Spleen (tissue), 11 donors: Measurements from ENCODE around the gene CASP10. TPM values are rescaled to one million over a fixed set of nuclear protein-coding genes. Genes with fewer than 3 reads are reported as not detected.

Source experiments
- DNase-seq: peaks from one replicate; pipeline ENCODE4 v3.0.0-alpha.2; 2020
- H3K27ac ChIP-seq, 8 donors: fragments of 200-600 bp; sonication (generic) in 7 of 8; 1 replicate in 4 of 8; 2 replicates in 4 of 8; pipeline versions ENCODE4 v1.5.0 to v1.8.0; 2016 to 2021; ENCODE audit warnings: inconsistent platforms in 4 of 8, mild to moderate bottlenecking in 4 of 8, moderate library complexity in 1 of 8
- H3K27me3 ChIP-seq, 7 donors: fragments of 200-600 bp; sonication (generic) in 6 of 7; replicated peaks in 1 of 7; 1 replicate in 4 of 7; 2 replicates in 3 of 7; pipeline versions ENCODE4 v1.5.0 to v1.8.0; 2016 to 2021; ENCODE audit warnings: inconsistent platforms in 3 of 7, mild to moderate bottlenecking in 1 of 7
- H3K36me3 ChIP-seq, 6 donors: fragments of 200-600 bp; sonication (generic) in 5 of 6; 1 replicate in 4 of 6; 2 replicates in 2 of 6; pipeline versions ENCODE4 v1.5.0 to v1.8.0; 2016 to 2021; ENCODE audit warnings: inconsistent platforms in 2 of 6
- H3K4me1 ChIP-seq, 6 donors: fragments of 200-600 bp; sonication (generic) in 5 of 6; 1 replicate in 3 of 6; 2 replicates in 3 of 6; pipeline versions ENCODE4 v1.5.0 to v1.8.0; 2016 to 2021; ENCODE audit warnings: inconsistent platforms in 3 of 6
- H3K4me3 ChIP-seq, 8 donors: fragments of 200-600 bp; sonication (generic) in 7 of 8; 1 replicate in 4 of 8; 2 replicates in 4 of 8; pipeline versions ENCODE4 v1.5.0 to v1.8.0; 2016 to 2021; ENCODE audit warnings: inconsistent platforms in 4 of 8, mild to moderate bottlenecking in 4 of 8, moderate library complexity in 2 of 8
- H3K9me3 ChIP-seq, 8 donors: fragments of 200-600 bp; sonication (generic) in 7 of 8; 1 replicate in 4 of 8; 2 replicates in 4 of 8; pipeline versions ENCODE4 v1.5.0 to v1.8.0; 2016 to 2021; ENCODE audit warnings: inconsistent platforms in 4 of 8
- POLR2A ChIP-seq, 3 donors: fragments of 450-650 bp; IDR thresholded peaks; one replicate each; pipeline ENCODE4 v1.5.1; 2017; ENCODE audit warnings: antibody characterized with exemption in 3 of 3, mild to moderate bottlenecking in 1 of 3
- POLR2AphosphoS5 ChIP-seq, 3 donors: sonication (generic); formaldehyde crosslinking; IDR thresholded peaks; one replicate each; pipeline ENCODE4 v1.5.1; 2017; ENCODE audit warnings: antibody characterized with exemption in 3 of 3
- WGBS, 5 donors: extraction: QIAGEN DNeasy Blood & Tissue Kit in 3 of 5; methylation state at CpG; one replicate each; pipeline versions ENCODE4 v1.1.5 to v1.1.7; 2013 to 2018; 5-methylcytosine and 5-hydroxymethylcytosine counted together
- intact Hi-C: fragments of 100-400 bp; cut with DNase I; formaldehyde crosslinking; loops from one replicate; pipeline ENCODE4 v1.15.0; 2023; ENCODE audit warnings: low total_unique reads
- polyA plus RNA-seq, 3 donors: library from polyadenylated mRNA; stranded (reverse); fragments of 200-250 nt; gene quantifications; one replicate each; pipeline ENCODE4 v1.2.1, GENCODE V29; 2013
- total RNA-seq, 7 donors: library from RNA; depleted of rRNA in 3 of 7; stranded (reverse); fragments of >200 nt in 3 of 7; fragmentation: NEBNext Ultra II Directional in 4 of 7; extraction: Animal tissue kit (Norgen Biotek cat#: 25700) in 4 of 7; gene quantifications; one replicate each; pipeline versions ENCODE4 v1.1.0 to v1.2.1, GENCODE V29; 2016 to 2021
- TF ChIP-seq, protein P1 (sequence below), 11 experiments: fragments of 200-600 bp in 7 of 11; fragments of 450-650 bp in 4 of 11; sonication (generic) in 4 of 11; IDR thresholded peaks in 8 of 11; conservative IDR thresholded peaks in 3 of 11; 1 replicate in 7 of 11; 2 replicates in 4 of 11; pipeline versions ENCODE4 v1.4.0 to v1.8.0; 2016 to 2021; ENCODE audit warnings: antibody characterized with exemption in 11 of 11, inconsistent platforms in 4 of 11, mild to moderate bottlenecking in 1 of 11
- donor health status: healthy with polysubstance abuse.
- donor health status: DM: no; HTN: no; CAD: no; lungs with moderate emphysema.
- donor health status: DM: no; HTN: no; CAD: no.
- donor health status: Bipolar disorder and iron deficiency.
- donor health status: healthy.
- donor health status: DM: no; HTN: no; CAD: no.
- donor health status: DM: yes; HTN: yes; CAD: no.

The CASP10 gene
- total and polyA plus RNA-seq, 10 donors, result 5.6 to 75.6 (median 54.6) TPM

DNA sequence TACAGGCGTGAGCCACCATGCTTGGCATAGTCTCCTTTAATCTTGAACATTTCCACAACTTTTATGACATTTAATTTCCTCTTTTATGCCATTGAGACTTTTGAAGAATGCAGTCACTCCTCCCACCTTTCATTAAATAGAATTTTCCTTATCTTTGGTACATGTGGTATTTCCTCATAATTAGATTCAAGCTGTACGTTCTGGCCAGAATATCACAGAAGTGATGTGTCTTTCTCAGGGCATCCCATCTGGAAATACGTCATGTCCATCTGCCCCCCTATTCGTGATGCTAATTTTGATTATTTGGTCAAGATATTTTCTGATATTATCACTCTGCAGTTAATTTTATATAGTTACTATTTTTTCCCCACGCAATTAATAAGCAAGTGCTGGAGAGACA is 16.9 kb downstream of the CASP10 start:
- peaks cover 0 to 99% (median 50%) of the 10 kb centered on the region in 6 donors for H3K36me3 ChIP-seq
- no peaks in the 10 kb centered on the region for H3K9me3 ChIP-seq
- 83 to 92% (median 86%) methylated on average over 5 of the region's 5 CpGs for WGBS, 5 donors
- DNase-seq, result no peak
- H3K4me3 ChIP-seq, result no peak overlapping the region
- H3K27ac ChIP-seq, result no peak overlapping the region
- intact Hi-C loops, result no loop called here
- TF ChIP-seq POLR2AphosphoS5 (IDR thresholded peaks at IDR 0.05) (no peak), POLR2A (IDR thresholded peaks at IDR 0.05) (no peak)
- TF ChIP-seq, protein P1, sequence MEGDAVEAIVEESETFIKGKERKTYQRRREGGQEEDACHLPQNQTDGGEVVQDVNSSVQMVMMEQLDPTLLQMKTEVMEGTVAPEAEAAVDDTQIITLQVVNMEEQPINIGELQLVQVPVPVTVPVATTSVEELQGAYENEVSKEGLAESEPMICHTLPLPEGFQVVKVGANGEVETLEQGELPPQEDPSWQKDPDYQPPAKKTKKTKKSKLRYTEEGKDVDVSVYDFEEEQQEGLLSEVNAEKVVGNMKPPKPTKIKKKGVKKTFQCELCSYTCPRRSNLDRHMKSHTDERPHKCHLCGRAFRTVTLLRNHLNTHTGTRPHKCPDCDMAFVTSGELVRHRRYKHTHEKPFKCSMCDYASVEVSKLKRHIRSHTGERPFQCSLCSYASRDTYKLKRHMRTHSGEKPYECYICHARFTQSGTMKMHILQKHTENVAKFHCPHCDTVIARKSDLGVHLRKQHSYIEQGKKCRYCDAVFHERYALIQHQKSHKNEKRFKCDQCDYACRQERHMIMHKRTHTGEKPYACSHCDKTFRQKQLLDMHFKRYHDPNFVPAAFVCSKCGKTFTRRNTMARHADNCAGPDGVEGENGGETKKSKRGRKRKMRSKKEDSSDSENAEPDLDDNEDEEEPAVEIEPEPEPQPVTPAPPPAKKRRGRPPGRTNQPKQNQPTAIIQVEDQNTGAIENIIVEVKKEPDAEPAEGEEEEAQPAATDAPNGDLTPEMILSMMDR (IDR thresholded peaks at IDR 0.05 in 8 of 11, conservative IDR thresholded peaks at IDR 0.05 in 3 of 11), result no peak
- H3K27me3 ChIP-seq, result no peaks in the 10 kb centered on the region
- H3K4me1 ChIP-seq, result peaks cover 4 to 62% (median 33%) of the 10 kb centered on the region in 6 donors

DNA sequence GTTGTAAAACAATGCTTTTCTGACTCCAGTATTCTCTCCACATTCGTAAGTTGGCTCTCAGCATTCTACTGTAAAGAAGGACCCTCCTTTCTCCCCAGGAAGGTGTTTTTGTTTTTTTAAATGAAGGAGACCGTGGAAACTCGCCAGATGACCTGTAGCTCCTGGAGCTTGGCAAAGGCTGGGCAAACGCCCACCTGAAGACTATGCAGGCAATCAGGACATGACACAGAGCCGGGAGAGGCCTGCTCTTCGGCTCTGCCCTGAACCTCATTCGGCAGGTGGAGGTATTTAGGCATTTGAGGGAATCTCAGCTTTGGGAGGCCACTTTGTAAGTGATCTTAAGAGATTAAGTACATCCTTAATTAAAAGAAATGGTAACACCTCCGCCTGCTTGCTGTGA is 17.4 kb downstream of the CASP10 start:
- H3K4me3 ChIP-seq, result no peak overlapping the region
- intact Hi-C loops, result no loop called here
- whole genome bisulfite sequencing, 5 donors, result 87 to 96% (median 92%) methylated on average over 8 of the region's 8 CpGs
- peaks cover 0 to 99% (median 49%) of the 10 kb centered on the region in 6 donors for H3K36me3 ChIP-seq
- H3K9me3 ChIP-seq, result no peaks in the 10 kb centered on the region
- H3K27me3 ChIP-seq, result no peaks in the 10 kb centered on the region
- no peak overlapping the region for H3K27ac ChIP-seq
- TF ChIP-seq, protein P1 (IDR thresholded peaks at IDR 0.05 in 8 of 11, conservative IDR thresholded peaks at IDR 0.05 in 3 of 11), result no peak
- no peak for TF ChIP-seq POLR2AphosphoS5 (IDR thresholded peaks at IDR 0.05)
- no peak for TF ChIP-seq POLR2A (IDR thresholded peaks at IDR 0.05)
- no peak for DNase-seq
- H3K4me1 ChIP-seq, result peaks cover 3 to 62% (median 33%) of the 10 kb centered on the region in 6 donors

DNA sequence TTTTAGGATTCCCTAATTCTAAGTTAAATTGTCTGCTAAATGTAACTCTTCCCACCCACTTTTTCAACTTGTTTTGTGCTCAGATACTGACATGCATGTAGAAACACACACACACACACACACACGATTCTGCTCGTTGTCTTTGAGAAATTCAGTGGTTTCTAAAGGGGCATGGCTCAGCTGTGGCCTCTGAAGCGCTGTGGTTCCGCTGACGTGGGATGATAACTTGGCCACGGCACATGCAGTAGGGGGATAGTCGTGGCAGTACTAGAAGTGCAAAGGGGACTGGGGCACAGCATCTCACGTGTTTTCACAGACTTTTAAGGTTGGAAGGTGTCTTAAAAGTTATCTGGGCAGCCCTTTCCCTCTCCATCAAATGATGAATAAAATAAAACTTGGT is 18.4 kb downstream of the CASP10 start:
- no peaks in the 10 kb centered on the region for H3K9me3 ChIP-seq
- peaks cover 3 to 62% (median 26%) of the 10 kb centered on the region in 6 donors for H3K4me1 ChIP-seq
- H3K36me3 ChIP-seq, result peaks cover 0 to 98% (median 42%) of the 10 kb centered on the region in 6 donors
- intact Hi-C loops, result no loop called here
- DNase-seq, result no peak
- H3K27ac ChIP-seq, result no peak overlapping the region
- TF ChIP-seq POLR2A (IDR thresholded peaks at IDR 0.05), result no peak
- TF ChIP-seq POLR2AphosphoS5 (IDR thresholded peaks at IDR 0.05), result no peak
- TF ChIP-seq, protein P1 (IDR thresholded peaks at IDR 0.05 in 8 of 11, conservative IDR thresholded peaks at IDR 0.05 in 3 of 11), result no peak
- no peaks in the 10 kb centered on the region for H3K27me3 ChIP-seq
- 79 to 89% (median 84%) methylated on average over 8 of the region's 8 CpGs for WGBS, 5 donors
- H3K4me3 ChIP-seq, result no peak overlapping the region

DNA sequence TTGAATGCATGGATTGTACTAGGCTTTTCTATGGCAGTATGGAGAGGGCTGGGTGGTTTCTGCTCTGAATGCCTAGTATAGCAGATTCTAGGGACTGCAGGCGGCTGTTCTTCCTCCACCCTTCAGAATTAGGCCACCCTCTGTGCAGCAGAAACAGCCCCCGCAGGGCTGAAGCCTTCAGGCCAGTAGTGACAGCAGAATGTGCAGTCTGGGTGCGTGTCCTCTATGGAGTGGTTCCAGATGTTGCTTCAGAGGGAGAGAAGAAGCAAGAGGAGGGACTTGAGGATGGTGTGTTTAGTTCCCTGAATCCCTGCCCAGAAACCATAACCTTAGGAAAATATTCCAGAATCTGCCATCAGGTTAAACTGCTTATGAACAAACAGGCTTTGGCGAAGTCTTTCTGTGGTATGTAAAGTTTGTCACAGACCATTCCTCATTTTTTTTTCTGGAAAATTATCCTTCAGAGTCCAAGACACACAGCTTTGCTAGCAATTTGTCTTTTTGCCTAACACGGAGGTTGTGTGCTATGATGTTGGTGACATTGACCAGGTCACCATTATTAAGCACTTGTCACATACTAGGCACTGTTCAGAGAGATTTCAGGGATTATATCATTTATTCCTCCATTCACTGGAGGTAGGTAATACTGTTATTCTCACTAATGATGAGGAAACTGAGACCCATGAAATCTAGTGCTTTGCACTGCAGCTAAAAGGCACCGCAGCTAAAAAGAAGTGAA is 21.1 kb downstream of the CASP10 start:
- peak overlapping the region in 5 of 8 donors; percentile 5 to 52 (median 34) for H3K27ac ChIP-seq
- H3K36me3 ChIP-seq, result peaks cover 0 to 87% (median 31%) of the 10 kb centered on the region in 6 donors
- WGBS, 5 donors, result 81 to 93% (median 87%) methylated on average over 6 of the region's 6 CpGs
- no peaks in the 10 kb centered on the region for H3K9me3 ChIP-seq
- H3K4me3 ChIP-seq, result no peak overlapping the region
- DNase-seq, result no peak
- intact Hi-C loops, result no loop called here
- no peaks in the 10 kb centered on the region for H3K27me3 ChIP-seq
- TF ChIP-seq POLR2A (IDR thresholded peaks at IDR 0.05) (no peak), POLR2AphosphoS5 (IDR thresholded peaks at IDR 0.05) (peak in 2 of 3 donors; percentile 39 to 41)
- TF ChIP-seq, protein P1 (IDR thresholded peaks at IDR 0.05 in 8 of 11, conservative IDR thresholded peaks at IDR 0.05 in 3 of 11), result no peak
- peaks cover 3 to 51% (median 29%) of the 10 kb centered on the region in 6 donors for H3K4me1 ChIP-seq
